GM23248 (cell line): ENCODE data around the gene RPS26.

Experiments used
- EZH2 ChIP-seq: fragments of 200-600 bp; sonication (generic); IDR thresholded peaks from 2 replicates; pipeline ENCODE4 v1.6.1; 2018; ENCODE audit warnings: antibody characterized with exemption, mild to moderate bottlenecking; ENCODE audit not compliant: insufficient read depth, poor library complexity, severe bottlenecking
- EZH2phosphoT487 ChIP-seq: fragments of 200-600 bp; sonication (generic); IDR thresholded peaks from 2 replicates; pipeline ENCODE4 v1.6.1; 2018; ENCODE audit warnings: antibody characterized with exemption, moderate library complexity, mild to moderate bottlenecking, low read depth; ENCODE audit not compliant: insufficient read depth

DNA sequence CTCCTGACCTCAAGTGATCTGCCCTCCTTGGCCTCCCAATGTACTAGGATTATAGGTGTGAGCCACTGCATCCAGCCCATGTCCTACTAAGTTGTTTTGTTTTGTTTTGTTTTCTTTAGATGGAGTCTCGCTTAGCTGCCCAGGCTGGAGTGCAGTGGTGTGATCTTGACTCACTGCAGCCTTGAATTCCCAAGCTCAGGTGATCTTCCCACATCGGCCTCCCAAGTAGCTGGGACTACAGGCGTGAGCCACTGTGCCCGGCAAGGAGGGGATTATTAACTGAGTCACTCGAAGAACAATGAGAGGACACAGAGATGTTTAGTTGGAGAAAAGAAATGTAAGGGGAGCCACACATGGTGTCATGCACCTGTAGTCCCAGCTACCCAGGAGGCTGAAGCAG is 20.3 kb downstream of the RPS26 start:
- TF ChIP-seq EZH2phosphoT487 = no peak
- TF ChIP-seq EZH2 = no peak
